Upper lobe of left lung (tissue), 4 donors: Measurements from ENCODE around the gene DPP6.

Source experiments
- CTCF ChIP-seq, 6 experiments: fragments of 450-650 bp in 4 of 6; fragments of 200-600 bp in 2 of 6; sonication (generic) in 2 of 6; IDR thresholded peaks; one replicate each; pipeline ENCODE4 v1.5.1; 2016 to 2019; ENCODE audit warnings: antibody characterized with exemption in 6 of 6
- EP300 ChIP-seq, 4 donors: sonication (generic); formaldehyde crosslinking; IDR thresholded peaks; one replicate each; pipeline ENCODE4 v1.5.1; 2017; ENCODE audit warnings: antibody characterized with exemption in 4 of 4, control low read depth in 2 of 4
- POLR2A ChIP-seq, 4 donors: fragments of 450-650 bp; IDR thresholded peaks; one replicate each; pipeline ENCODE4 v1.5.1; 2016 to 2017; ENCODE audit warnings: antibody characterized with exemption in 4 of 4, mild to moderate bottlenecking in 2 of 4
- POLR2AphosphoS5 ChIP-seq, 2 donors: sonication (generic); formaldehyde crosslinking; IDR thresholded peaks; one replicate each; pipeline ENCODE4 v1.5.1; 2017; ENCODE audit warnings: antibody characterized with exemption in 2 of 2

- TF ChIP-seq POLR2A (IDR thresholded peaks at IDR 0.05) (no peak), CTCF (IDR thresholded peaks at IDR 0.05) (no peak), EP300 (IDR thresholded peaks at IDR 0.05) (no peak), POLR2AphosphoS5 (IDR thresholded peaks at IDR 0.05) (no peak)
Measured at GRCh38 chr7:154253810-154254209, 201.6 kb downstream of the DPP6 start.
